NCI-H446 treated with DMSO at 0.1 percent for 48 hours (cell line): ENCODE measurements around the gene GOLGA5.
A peak's percentile ranks its signal among the peaks of the same experiment; 100 is the strongest.
"Not testable (repeated sequence)": the region's sequence is repeated elsewhere in the genome, so short reads cannot be mapped to it uniquely, and the experiment has no call there.

Experiments
- DNase-seq: peaks from one replicate; lab custom pipeline; 2025; lab: John Stamatoyannopoulos, UW

Gene GOLGA5, protein sequence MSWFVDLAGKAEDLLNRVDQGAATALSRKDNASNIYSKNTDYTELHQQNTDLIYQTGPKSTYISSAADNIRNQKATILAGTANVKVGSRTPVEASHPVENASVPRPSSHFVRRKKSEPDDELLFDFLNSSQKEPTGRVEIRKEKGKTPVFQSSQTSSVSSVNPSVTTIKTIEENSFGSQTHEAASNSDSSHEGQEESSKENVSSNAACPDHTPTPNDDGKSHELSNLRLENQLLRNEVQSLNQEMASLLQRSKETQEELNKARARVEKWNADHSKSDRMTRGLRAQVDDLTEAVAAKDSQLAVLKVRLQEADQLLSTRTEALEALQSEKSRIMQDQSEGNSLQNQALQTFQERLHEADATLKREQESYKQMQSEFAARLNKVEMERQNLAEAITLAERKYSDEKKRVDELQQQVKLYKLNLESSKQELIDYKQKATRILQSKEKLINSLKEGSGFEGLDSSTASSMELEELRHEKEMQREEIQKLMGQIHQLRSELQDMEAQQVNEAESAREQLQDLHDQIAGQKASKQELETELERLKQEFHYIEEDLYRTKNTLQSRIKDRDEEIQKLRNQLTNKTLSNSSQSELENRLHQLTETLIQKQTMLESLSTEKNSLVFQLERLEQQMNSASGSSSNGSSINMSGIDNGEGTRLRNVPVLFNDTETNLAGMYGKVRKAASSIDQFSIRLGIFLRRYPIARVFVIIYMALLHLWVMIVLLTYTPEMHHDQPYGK

DNA sequence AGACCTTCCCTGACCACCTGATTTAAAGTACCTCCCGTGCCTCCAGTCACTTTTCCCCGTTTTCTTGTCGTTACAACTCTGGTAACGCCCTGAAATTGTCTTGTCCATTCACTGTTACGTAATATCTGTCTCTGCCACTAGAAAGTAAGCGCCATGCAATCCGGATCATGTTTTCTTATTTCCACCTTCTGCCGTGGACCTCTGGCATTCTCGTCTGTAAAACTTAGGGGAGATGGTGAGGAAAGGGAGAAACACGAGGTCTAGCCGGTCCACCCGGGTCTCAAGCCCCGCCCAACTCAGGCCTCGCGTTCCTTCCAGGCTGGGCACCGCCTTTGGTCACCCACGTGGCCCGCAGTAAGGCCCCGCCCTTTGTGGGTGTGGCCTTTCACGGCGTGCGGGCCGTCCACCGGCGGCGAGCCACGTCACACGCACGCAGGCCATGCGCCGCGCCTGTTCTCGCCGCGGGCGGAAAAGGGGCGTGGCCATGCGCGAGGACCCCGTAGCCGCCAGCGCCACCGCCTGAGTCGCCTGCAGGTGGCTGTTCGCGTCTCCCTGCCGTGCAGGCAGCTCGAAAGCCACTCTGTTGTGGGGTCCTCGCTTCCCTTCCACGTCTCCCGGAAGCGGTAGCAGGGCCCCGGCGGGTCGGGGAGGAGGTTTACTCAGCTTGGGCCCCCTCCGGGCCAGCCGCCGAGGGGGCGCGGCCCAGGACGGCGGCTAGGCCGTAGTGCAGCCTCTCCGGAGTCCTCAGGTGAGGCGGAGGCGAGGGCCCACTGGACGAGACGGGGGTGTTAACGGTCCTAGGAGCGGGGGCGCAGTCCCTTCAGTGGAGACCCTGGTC, at the start of gene GOLGA5:
Gene GOLGA5 (plus strand): TSS at position 597 of the 838 bp plus-strand sequence. CDS start 3,133 bp downstream, outside the sequence.
- peak; percentile 98 for DNase-seq

- DNase-seq, result no peak
These were observed 46.3 kb upstream of the GOLGA5 start for GRCh38 chr14:92747701-92748258.

- peak; percentile 89 for DNase-seq
These were observed 45.7 kb upstream of the GOLGA5 start, which contains the start of gene LGMN for GRCh38 chr14:92748259-92749016. TSS of gene LGMN (minus strand) at chr14:92748627. CDS start at chr14:92732786, 15,841 bp downstream.

- DNase-seq, result not testable (repeated sequence)
These were observed 43.8 kb upstream of the GOLGA5 start for GRCh38 chr14:92750222-92750728.

GRCh38 chr14:92750994-92751400, 43.1 kb upstream of the GOLGA5 start:
- no peak for DNase-seq

DNA sequence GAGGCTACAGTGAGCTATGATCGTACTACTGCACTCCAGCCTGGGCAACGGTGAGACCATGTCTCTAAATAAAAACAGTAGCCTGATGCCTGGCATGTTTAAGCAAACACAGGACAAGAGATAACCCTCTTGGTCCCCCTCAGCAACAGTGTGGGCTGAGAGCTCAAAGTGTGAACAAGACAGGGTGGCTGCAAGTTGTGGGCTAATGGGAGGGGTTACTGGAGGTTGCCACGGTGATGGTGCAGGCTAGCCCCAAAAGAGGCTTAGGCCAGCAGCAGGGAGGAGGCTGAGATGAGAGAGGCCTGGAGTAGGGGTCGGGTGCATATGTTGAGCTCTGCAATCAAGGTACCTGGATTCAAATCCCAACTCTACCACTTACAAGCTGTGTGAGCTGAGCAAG, 42.3 kb upstream of the GOLGA5 start:
- DNase-seq, result no peak

DNA sequence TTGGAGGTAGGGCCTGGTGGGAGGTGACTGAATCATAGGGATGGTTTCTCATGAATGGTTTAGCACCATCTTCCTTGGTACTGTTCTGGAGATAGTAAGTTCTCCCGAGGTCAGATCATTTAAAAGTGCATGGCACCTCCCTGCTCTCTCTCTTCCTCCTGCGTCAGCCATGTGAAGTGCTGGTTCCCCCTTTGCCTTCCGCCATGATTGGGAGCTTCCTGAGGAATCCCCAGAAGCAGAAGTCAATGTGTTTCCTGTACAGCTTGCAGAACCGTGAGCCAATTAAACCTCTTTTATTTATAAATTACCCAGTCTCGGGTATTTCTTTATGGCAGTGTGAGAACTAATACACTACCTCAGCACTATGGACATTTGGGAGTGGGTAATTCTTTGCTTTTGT, 40.9 kb upstream of the GOLGA5 start:
- DNase-seq, result no peak

GRCh38 chr14:92754966-92755365, 39.1 kb upstream of the GOLGA5 start:
- DNase-seq, result no peak

DNA sequence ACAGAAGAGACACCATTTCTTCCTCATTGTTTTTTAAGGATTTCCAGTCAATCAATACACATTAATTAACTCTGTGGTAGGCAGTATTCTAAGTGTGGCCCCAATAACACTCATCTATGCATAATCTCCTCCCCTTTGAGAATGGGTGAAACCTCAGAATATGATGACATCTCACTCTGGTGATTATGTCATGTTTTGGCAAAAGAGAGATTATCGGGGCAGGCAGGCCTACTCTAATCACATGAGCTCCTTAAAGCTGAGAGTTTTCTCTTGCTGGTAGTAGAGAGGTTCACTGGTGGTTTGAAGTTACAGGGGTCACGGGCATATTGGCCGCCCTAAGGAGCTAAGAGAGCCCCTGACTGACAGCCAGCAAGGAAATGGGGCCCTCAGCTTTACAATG, 38.6 kb upstream of the GOLGA5 start:
- no peak for DNase-seq

DNA sequence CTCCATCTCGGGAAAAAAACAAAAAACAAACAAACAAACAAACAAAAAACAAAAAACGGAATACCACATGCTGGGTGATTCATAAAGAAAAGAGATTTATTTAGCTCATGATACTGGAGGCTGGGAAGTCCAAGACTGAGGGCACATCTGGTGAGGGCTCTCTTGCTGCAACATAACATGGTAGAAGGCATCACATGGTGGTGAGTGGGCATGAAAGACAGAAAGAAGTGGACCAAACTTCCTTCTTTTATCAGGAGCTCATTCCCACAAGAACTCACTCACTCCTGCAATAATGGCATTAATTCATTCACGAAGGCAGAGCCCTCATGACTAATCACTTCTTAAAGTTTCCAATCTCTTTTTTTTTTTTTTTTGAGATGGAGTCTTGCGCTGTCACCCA, 37.7 kb upstream of the GOLGA5 start:
- DNase-seq, result no peak

DNA sequence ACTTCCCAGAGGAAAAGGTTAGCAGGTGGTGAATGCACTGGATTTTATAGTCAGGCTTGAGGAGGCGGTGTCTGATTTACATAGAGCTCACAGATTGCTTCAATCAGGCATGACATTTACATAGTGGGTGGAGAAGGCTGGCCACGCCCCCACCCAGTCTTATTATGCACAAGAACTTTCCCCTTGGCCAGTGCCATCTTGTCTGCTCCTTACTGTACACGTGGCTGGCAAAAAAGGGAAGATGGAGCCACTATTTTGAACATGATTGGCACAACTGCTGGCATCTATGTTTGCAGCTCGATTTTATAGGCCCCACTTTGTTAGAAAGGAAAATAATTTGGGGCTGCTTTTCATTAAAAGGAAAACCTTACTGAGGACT, 34.8 kb upstream of the GOLGA5 start:
- peak; percentile 47 for DNase-seq

DNA sequence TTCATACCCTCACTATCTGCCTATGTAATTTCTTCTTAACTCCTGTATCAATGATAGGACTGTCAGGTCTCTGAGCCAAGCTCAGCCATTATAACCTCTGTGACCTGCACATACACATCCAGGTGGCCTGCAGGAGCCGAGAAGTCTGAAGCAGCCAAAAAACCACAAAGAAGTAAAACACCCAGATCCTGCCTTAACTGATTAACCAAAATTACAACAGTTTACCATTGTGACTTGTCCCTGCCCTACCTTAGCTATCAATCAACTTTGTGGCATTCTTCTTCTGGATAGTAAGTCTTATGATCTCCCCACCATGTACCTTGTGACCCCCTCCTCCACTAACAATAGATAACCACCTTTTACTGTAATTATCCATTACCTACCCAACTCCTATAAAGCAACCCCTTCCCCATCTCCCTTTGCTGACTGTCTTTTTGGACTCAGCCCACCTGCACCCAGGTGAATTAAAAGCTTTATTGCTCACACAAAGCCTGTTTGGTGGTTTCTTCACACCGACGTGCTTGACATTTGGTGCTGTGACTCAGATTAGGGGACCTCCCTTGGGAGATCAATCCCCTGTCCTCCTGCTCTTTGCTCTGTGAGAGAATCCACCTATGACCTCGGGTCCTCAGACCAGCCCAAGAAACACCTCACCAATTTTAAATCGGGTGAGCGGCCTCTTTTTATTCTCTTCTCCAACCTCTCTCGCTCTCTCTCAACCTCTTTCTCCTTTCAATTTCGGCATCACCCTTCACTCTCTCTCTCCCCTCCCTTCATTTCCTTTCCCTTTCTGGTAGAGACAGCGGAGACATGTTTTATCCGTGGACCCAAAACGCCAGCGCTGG, 34.2 kb upstream of the GOLGA5 start:
- DNase-seq, result no peak

DNA sequence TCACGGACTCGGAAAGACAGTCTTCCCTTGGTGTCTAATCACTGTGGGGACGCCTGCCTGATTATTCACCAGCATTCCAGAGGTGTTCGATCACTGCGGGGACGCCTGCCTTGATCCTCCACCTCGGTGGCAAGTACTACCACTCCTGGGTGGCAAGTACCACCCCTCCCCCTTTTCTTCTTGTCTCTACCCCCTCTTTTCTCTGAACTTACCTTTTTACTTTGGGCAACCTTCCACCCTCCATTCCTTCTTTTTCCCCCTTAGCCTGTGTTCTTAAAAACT, 33.6 kb upstream of the GOLGA5 start:
- DNase-seq, result no peak

GRCh38 chr14:92763666-92764631, 30.2 kb upstream of the GOLGA5 start:
- DNase-seq, result not testable (repeated sequence)

DNA sequence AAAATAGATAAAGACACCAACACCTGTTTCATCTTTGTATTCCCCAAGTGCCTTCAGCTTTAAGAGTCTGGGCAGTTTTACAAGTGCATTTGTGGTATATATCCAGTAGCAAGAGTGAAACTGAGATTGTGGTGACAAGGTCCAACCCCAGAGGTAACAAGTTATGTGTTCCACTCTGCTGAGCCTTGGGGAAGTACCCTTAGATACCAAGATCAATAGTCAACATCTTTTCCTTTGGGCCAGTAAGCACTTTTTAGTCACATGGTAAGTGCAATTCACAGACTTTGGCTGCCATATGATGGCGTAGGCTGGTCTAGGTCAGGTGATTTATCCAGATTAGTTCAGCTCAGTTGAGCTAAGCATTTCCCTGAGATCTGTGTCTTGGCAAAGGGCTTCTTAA, 25.9 kb upstream of the GOLGA5 start:
- not testable (repeated sequence) for DNase-seq

DNA sequence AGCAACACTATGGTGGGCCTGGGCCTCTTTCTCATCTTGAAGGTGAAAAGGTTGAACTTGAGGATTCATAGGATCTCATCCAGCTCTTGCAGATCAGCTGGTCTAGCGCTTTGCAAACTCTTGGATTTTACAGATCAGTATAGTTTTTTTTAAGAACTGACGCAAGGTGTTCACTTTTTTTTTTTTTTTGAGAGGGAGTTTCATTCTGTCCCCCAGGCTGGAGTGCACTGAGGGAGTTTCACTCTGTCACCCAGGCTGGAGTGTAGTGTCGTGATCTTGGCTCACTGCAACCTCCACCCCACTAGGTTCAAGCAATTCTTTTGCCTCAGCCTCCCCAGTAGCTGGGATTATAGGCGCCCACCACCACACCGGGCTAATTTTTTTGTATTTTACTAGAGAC, 25.3 kb upstream of the GOLGA5 start:
- no peak for DNase-seq

DNA sequence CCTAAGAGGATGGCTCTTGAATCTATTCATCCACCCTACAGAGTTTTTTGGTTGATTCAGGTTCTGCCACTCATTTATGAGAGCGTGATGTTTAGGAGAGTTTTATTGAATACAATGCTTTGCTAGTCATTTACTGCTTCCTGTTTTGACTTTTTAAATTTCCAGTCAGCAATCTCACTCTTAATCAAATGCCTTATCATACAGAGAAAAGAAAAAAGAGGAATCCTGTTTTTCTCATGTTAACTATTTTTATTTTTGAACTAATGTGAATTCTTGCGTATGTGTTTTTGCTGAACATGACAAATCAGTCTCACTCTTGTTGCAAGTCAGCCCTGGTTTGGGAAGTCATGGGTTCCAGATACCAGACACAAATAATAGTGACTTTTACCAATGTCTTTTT, 23.6 kb upstream of the GOLGA5 start:
- DNase-seq, result no peak

- DNase-seq, result no peak
These were observed 19.5 kb upstream of the GOLGA5 start for GRCh38 chr14:92774572-92774971.

DNA sequence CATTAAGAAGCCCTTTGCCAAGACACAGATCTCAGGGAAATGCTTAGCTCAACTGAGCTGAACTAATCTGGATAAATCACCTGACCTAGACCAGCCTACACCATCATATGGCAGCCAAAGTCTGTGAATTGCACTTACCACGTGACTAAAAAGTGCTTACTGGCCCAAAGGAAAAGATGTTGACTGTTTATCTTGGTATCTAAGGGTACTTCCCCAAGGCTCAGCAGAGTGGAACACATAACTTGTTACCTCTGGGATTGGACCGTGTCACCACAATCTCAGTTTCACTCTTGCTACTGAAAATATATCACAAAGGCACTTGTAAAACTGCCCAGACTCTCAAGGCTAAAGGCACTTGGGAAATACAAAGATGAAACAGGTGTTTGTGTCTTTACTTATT, 18.8 kb upstream of the GOLGA5 start:
- DNase-seq, result not testable (repeated sequence)
